Natural killer cell (primary cell): ENCODE measurements around the gene HIVEP3. TPM values are rescaled to one million over a fixed set of nuclear protein-coding genes. Genes with fewer than 3 reads are reported as not detected.
A peak's percentile ranks its signal among the peaks of the same experiment; 100 is the strongest.

ENCODE experiments used
- ATAC-seq, 3 donors: fragments of 150-1000 bp in 2 of 3; fragments of 200-7000 bp in 1 of 3; cut with Tn5 transposase; 1 replicate in 1 of 3; 2 replicates in 2 of 3; pipeline ENCODE4 v1.10.0; 2021; ENCODE audit warnings: mild to moderate bottlenecking in 2 of 3, moderate library complexity in 2 of 3
- DNase-seq, 2 donors: peaks; one replicate each; pipeline versions ENCODE4 v3.0.0 to v3.0.0-alpha.2; 2013 to 2021; ENCODE audit warnings: mixed read lengths in 1 of 2
- H3K27ac ChIP-seq: one replicate; pipeline ENCODE4 v1.5.1; 2013; ENCODE audit warnings: mild to moderate bottlenecking, low read length
- H3K27me3 ChIP-seq: one replicate; pipeline ENCODE4 v1.6.1; 2013; ENCODE audit warnings: low read length; ENCODE audit not compliant: control insufficient read depth, insufficient read depth
- H3K36me3 ChIP-seq: one replicate; pipeline ENCODE4 v1.6.1; 2013; ENCODE audit warnings: low read length; ENCODE audit not compliant: control insufficient read depth, insufficient read depth
- H3K4me1 ChIP-seq: one replicate; pipeline ENCODE4 v1.6.1; 2013; ENCODE audit warnings: low read length; ENCODE audit not compliant: control insufficient read depth, insufficient read depth
- H3K4me3 ChIP-seq: one replicate; pipeline ENCODE4 v1.5.1; 2013; ENCODE audit warnings: low read length
- H3K9me3 ChIP-seq: one replicate; pipeline ENCODE4 v1.6.1; 2013; ENCODE audit warnings: low read length; ENCODE audit not compliant: control insufficient read depth, insufficient read depth
- H3K27ac Mint-ChIP-seq, 2 donors: one replicate each; pipeline ENCODE4 v1.8.0; 2022; ENCODE audit warnings: mild to moderate bottlenecking in 2 of 2, mixed read lengths in 2 of 2, moderate library complexity in 1 of 2
- H3K27me3 Mint-ChIP-seq, 2 donors: one replicate each; pipeline ENCODE4 v1.8.0; 2022; ENCODE audit warnings: low read depth in 2 of 2, mixed read lengths in 2 of 2
- H3K36me3 Mint-ChIP-seq: one replicate; pipeline ENCODE4 v1.8.0; 2022; ENCODE audit warnings: mixed read lengths
- H3K4me1 Mint-ChIP-seq, 2 donors: one replicate each; pipeline ENCODE4 v1.8.0; 2022; ENCODE audit warnings: mixed read lengths in 2 of 2
- H3K4me3 Mint-ChIP-seq: one replicate; pipeline ENCODE4 v1.8.0; 2022; ENCODE audit warnings: mild to moderate bottlenecking, moderate library complexity, mixed read lengths
- H3K9me3 Mint-ChIP-seq, 2 donors: one replicate each; pipeline ENCODE4 v1.8.0; 2022; ENCODE audit warnings: mixed read lengths in 2 of 2
- WGBS: methylation state at CpG from one replicate; pipeline ENCODE4 v1.1.7; 2013; ENCODE audit warnings: missing lambda C conversion rate; ENCODE audit not compliant: insufficient coverage; 5-methylcytosine and 5-hydroxymethylcytosine counted together
- intact Hi-C: fragments of 100-400 bp; cut with micrococcal nuclease; formaldehyde crosslinking; loops from one replicate; pipeline ENCODE4 v1.14.2; 2022
- total RNA-seq, 4 donors: library from RNA; stranded (reverse); fragments of 120-200 nt in 1 of 4; gene quantifications; one replicate each; pipeline versions ENCODE4 v1.2.3 to v1.2.4, GENCODE V29; 2013 to 2022
- TF ChIP-seq, protein P1 (sequence below): fragments of 200-600 bp; IDR thresholded peaks from one replicate; pipeline ENCODE4 v1.8.0; 2022; ENCODE audit warnings: antibody characterized with exemption

HIVEP3 gene
- total RNA-seq, 3 donors from 2014 or later (not counting 1 experiment from before 2014, with no cell fraction given) = 26.2 to 35.2 (median 29.8) TPM

DNA sequence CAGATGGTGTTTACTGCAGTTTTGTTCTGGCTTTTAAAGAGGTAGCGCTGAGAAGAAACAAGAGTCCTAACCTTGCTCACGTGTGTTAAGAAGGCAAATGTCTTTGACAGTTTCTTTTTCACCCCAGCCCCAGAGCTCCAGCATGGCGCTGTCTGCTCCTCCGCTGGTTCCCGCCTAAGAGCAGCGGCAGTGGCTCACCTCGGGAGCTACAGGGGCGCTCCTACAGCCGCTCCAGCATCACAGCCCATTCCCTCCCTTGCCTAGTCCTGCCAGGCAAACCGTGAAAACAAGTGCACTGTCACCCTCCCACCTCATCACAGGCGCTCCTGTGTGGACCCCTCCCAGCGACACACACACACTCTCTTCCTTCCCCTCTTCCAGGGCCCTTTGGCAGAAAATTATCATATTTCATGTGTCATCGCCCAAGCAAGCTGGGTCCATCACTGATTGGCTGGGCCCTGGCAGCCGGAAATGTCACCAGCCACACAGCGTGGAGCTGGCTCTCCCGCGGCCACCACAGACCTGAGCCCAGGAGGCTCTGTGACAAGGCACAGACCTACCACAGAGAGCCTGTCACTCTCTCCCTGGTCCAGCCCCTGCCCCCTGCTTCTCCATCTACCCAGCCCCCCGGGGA is 1.2 kb upstream of the HIVEP3 start:
- H3K4me1 Mint-ChIP-seq = peaks cover 69 to 71% of the 10 kb centered on the region in 2 donors
- DNase-seq (peak; percentile 73 to 88), ATAC-seq (peak; percentile 74 to 81 (median 78))
- H3K4me3 Mint-ChIP-seq = peak overlapping the region; percentile 94
- Histone ChIP-seq H3K27me3 (no peaks in the 10 kb centered on the region), H3K27ac (peak overlapping the region; percentile 80), H3K9me3 (no peaks in the 10 kb centered on the region), H3K36me3 (no peaks in the 10 kb centered on the region), H3K4me3 (peak overlapping the region; percentile 47), H3K4me1 (peaks cover 48% of the 10 kb centered on the region)
- TF ChIP-seq, protein P1, sequence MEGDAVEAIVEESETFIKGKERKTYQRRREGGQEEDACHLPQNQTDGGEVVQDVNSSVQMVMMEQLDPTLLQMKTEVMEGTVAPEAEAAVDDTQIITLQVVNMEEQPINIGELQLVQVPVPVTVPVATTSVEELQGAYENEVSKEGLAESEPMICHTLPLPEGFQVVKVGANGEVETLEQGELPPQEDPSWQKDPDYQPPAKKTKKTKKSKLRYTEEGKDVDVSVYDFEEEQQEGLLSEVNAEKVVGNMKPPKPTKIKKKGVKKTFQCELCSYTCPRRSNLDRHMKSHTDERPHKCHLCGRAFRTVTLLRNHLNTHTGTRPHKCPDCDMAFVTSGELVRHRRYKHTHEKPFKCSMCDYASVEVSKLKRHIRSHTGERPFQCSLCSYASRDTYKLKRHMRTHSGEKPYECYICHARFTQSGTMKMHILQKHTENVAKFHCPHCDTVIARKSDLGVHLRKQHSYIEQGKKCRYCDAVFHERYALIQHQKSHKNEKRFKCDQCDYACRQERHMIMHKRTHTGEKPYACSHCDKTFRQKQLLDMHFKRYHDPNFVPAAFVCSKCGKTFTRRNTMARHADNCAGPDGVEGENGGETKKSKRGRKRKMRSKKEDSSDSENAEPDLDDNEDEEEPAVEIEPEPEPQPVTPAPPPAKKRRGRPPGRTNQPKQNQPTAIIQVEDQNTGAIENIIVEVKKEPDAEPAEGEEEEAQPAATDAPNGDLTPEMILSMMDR = no peak
- intact Hi-C loops = loop anchor here (1.0 to 5.0 kb wide), 3 partner anchors 32 to 112 kb away; no protein-coding TSS in a partner anchor
- H3K36me3 Mint-ChIP-seq = no peaks in the 10 kb centered on the region
- peak overlapping the region; percentile 93 to 95 for H3K27ac Mint-ChIP-seq
- 10% methylated on average over 17 of the region's 18 CpGs for WGBS
- no peaks in the 10 kb centered on the region for H3K9me3 Mint-ChIP-seq
- H3K27me3 Mint-ChIP-seq = no peaks in the 10 kb centered on the region

DNA sequence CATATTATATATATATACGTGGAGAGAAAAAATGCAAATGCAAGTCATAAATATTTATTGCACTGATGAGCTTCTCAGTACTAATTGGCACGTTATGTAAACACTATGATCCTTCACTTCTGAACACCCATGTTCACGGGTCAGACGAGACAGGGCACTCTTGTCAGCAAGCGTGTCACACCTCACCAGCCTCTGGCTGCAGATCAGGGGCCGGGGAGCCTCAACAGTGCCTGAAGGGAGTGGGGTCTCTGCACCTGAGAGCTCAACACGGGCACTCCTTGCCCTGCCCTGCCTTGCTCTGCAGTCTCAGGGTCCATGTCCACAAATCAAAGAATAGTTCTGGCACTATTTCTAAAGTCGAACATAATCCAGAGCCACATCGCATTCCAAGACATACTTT is 409 bp upstream of the HIVEP3 start:
- Mint-ChIP-seq H3K4me1 (peaks cover 76 to 78% of the 10 kb centered on the region in 2 donors), H3K36me3 (no peaks in the 10 kb centered on the region), H3K9me3 (no peaks in the 10 kb centered on the region), H3K4me3 (peak overlapping the region; percentile 94), H3K27ac (peak overlapping the region; percentile 93 to 95), H3K27me3 (no peaks in the 10 kb centered on the region)
- Histone ChIP-seq H3K36me3 (no peaks in the 10 kb centered on the region), H3K4me3 (peak overlapping the region; percentile 55), H3K9me3 (no peaks in the 10 kb centered on the region), H3K27me3 (no peaks in the 10 kb centered on the region), H3K4me1 (peaks cover 55% of the 10 kb centered on the region), H3K27ac (peak overlapping the region; percentile 80)
- TF ChIP-seq, protein P1 = no peak
- no peak for ATAC-seq
- no peak for DNase-seq
- 61% methylated on average over 9 of the region's 9 CpGs for WGBS
- intact Hi-C loops = loop anchor here (5.0 kb wide), 2 partner anchors 107 to 113 kb away; no protein-coding TSS in a partner anchor

DNA sequence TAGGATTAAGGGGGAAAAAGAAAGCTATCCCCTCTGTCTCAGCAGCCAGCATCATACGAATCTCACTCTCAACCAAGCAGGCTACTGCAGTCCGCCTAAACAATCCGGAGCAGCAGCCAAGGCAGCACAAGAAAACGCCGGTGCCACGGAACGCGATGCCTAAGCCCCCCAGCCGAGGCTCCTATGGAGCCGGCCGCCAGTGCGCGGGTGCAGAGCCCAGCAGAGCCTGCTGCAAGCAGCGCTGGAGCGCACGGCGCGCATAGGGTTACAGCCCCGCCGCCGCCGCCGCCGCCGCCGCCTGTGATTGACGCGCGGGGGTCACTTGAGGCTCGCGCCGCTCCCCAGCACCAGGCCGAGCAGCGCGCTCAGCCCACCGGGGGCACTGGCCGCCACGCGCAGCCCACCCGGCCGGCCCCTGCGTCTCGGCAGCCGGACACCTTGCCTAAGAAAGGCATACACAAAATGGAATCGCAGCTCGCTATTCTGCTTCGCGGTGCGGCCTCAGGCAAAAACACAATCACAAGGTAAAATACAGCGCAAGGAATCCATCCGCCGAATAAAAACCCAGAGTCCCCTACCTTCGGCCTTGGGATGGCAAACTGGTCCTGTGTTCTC is 780 bp downstream of the HIVEP3 start:
- Mint-ChIP-seq H3K9me3 (no peaks in the 10 kb centered on the region), H3K4me1 (peaks cover 88 to 90% of the 10 kb centered on the region in 2 donors), H3K36me3 (no peaks in the 10 kb centered on the region), H3K27ac (peak overlapping the region; percentile 93 to 95), H3K4me3 (peak overlapping the region; percentile 94), H3K27me3 (no peaks in the 10 kb centered on the region)
- TF ChIP-seq, protein P1 = no peak
- Histone ChIP-seq H3K4me1 (peaks cover 64% of the 10 kb centered on the region), H3K27ac (peak overlapping the region; percentile 80), H3K36me3 (no peaks in the 10 kb centered on the region), H3K9me3 (no peaks in the 10 kb centered on the region), H3K27me3 (no peaks in the 10 kb centered on the region), H3K4me3 (peak overlapping the region; percentile 55)
- ATAC-seq (peak in 2 of 3 donors; percentile 17 to 21), DNase-seq (peak in 1 of 2 donors; percentile 49)
- 6% methylated on average over 53 of the region's 53 CpGs for WGBS
- intact Hi-C loops = loop anchor here (5.0 kb wide), 2 partner anchors 106 to 114 kb away; no protein-coding TSS in a partner anchor
